Activated B cell treated with CpG ODN at 0.5 μM for 24 hours (primary cell): Measurements from ENCODE around the gene ATOX1. TPM values are rescaled to one million over a fixed set of nuclear protein-coding genes. Genes with fewer than 3 reads are reported as not detected.

Source experiments
- ATAC-seq: fragments of 200-7000 bp; cut with Tn5 transposase; one replicate; pipeline ENCODE4 v1.10.0; 2021; ENCODE audit warnings: low read depth, mild to moderate bottlenecking, moderate library complexity
- CTCF ChIA-PET: fragments of 350-600 bp; sonication (Branson Sonifier 250); formaldehyde crosslinking; loops from one replicate; lab custom pipeline; 2021; ENCODE audit warnings: antibody characterized with exemption; lab: Charles Lee
- POLR2A ChIA-PET: fragments of 350-600 bp; sonication (Branson Sonifier 250); formaldehyde crosslinking; loops from one replicate; lab custom pipeline; 2021; ENCODE audit warnings: antibody characterized with exemption; lab: Charles Lee
- DNase-seq: peaks from one replicate; pipeline ENCODE4 v3.0.0; 2022
- H3K27ac Mint-ChIP-seq: one replicate; pipeline ENCODE4 v1.8.0; 2020; ENCODE audit warnings: mixed read lengths
- H3K27me3 Mint-ChIP-seq: one replicate; pipeline ENCODE4 v1.8.0; 2021; ENCODE audit warnings: mixed read lengths
- H3K36me3 Mint-ChIP-seq: one replicate; pipeline ENCODE4 v1.8.0; 2021; ENCODE audit warnings: low read depth, mixed read lengths
- H3K4me1 Mint-ChIP-seq: one replicate; pipeline ENCODE4 v1.8.0; 2021; ENCODE audit warnings: mixed read lengths
- H3K4me3 Mint-ChIP-seq: one replicate; pipeline ENCODE4 v1.8.0; 2020; ENCODE audit warnings: mild to moderate bottlenecking, mixed read lengths
- H3K9me3 Mint-ChIP-seq: one replicate; pipeline ENCODE4 v1.8.0; 2020; ENCODE audit warnings: mixed read lengths
- intact Hi-C: fragments of 100-400 bp; cut with micrococcal nuclease; formaldehyde crosslinking; loops from one replicate; pipeline ENCODE4 v1.15.1; 2024
- total RNA-seq: library from RNA; stranded (reverse); gene quantifications from 2 replicates; pipeline ENCODE4 v1.2.3, GENCODE V29; 2022
- TF ChIP-seq, protein P1 (sequence below): fragments of 200-600 bp; IDR thresholded peaks from one replicate; pipeline ENCODE4 v1.8.0; 2022; ENCODE audit warnings: antibody characterized with exemption, mild to moderate bottlenecking

Gene ATOX1
- total RNA-seq, 1 donor from 2014 or later = 66.6 TPM

- POLR2A ChIA-PET = no interaction called here
- H3K27ac Mint-ChIP-seq = no peak overlapping the region
- CTCF ChIA-PET = interaction anchor here (0.7 kb wide), 1 partner anchor 47 kb away, joined by 4 read pairs; no protein-coding TSS in a partner anchor
- no peaks in the 10 kb centered on the region for H3K27me3 Mint-ChIP-seq
- H3K36me3 Mint-ChIP-seq = no peaks in the 10 kb centered on the region
- H3K9me3 Mint-ChIP-seq = peaks cover 6% of the 10 kb centered on the region
- intact Hi-C loops = no loop called here
- H3K4me1 Mint-ChIP-seq = peaks cover 16% of the 10 kb centered on the region
- ATAC-seq (no peak), DNase-seq (no peak)
- TF ChIP-seq, protein P1, sequence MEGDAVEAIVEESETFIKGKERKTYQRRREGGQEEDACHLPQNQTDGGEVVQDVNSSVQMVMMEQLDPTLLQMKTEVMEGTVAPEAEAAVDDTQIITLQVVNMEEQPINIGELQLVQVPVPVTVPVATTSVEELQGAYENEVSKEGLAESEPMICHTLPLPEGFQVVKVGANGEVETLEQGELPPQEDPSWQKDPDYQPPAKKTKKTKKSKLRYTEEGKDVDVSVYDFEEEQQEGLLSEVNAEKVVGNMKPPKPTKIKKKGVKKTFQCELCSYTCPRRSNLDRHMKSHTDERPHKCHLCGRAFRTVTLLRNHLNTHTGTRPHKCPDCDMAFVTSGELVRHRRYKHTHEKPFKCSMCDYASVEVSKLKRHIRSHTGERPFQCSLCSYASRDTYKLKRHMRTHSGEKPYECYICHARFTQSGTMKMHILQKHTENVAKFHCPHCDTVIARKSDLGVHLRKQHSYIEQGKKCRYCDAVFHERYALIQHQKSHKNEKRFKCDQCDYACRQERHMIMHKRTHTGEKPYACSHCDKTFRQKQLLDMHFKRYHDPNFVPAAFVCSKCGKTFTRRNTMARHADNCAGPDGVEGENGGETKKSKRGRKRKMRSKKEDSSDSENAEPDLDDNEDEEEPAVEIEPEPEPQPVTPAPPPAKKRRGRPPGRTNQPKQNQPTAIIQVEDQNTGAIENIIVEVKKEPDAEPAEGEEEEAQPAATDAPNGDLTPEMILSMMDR = no peak
- no peak overlapping the region for H3K4me3 Mint-ChIP-seq
These were observed 50.9 kb downstream of the ATOX1 start for GRCh38 chr5:151707567-151707966.

- Mint-ChIP-seq H3K27ac (no peak overlapping the region), H3K27me3 (no peaks in the 10 kb centered on the region), H3K4me3 (no peak overlapping the region), H3K9me3 (peaks cover 6% of the 10 kb centered on the region), H3K36me3 (no peaks in the 10 kb centered on the region), H3K4me1 (peaks cover 16% of the 10 kb centered on the region)
- TF ChIP-seq, protein P1 = no peak
- CTCF ChIA-PET = interaction anchor here (0.7 kb wide), 1 partner anchor 46 kb away, joined by 4 read pairs; no protein-coding TSS in a partner anchor
- POLR2A ChIA-PET = no interaction called here
- ATAC-seq (no peak), DNase-seq (no peak)
- intact Hi-C loops = no loop called here
These were observed 51.5 kb downstream of the ATOX1 start for GRCh38 chr5:151706906-151707305.

DNA sequence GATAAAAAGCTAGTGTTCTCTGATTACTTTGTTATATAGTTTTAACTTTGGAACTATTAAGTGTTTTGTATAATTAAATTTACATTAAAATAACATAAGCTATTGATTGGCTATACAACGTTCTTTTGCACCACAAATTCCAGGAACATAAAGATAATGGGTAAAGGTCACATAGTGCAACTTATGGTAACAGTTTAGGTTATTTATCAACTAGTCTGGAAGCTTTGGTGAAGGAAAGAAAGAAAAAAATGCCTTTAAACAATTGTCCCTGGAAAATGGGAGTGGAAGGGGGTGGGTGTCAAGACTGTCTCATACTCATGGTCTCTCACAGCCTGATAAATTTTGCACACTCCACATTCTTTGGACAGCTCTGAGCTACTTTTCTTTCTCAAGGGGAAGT lies 54.7 kb downstream of the ATOX1 start:
- no peaks in the 10 kb centered on the region for H3K9me3 Mint-ChIP-seq
- H3K36me3 Mint-ChIP-seq = no peaks in the 10 kb centered on the region
- peaks cover 14% of the 10 kb centered on the region for H3K4me1 Mint-ChIP-seq
- ChIA-PET POLR2A (interaction anchor here (0.6 to 1.9 kb wide), 2 partner anchors 18 to 35 kb away, joined by 3 to 6 read pairs; no protein-coding TSS in a partner anchor), CTCF (interaction anchor here (0.9 to 1.0 kb wide), 3 partner anchors 38 to 45 kb away, joined by 3 read pairs; no protein-coding TSS in a partner anchor)
- DNase-seq (no peak), ATAC-seq (no peak)
- no peak overlapping the region for H3K27ac Mint-ChIP-seq
- no peaks in the 10 kb centered on the region for H3K27me3 Mint-ChIP-seq
- H3K4me3 Mint-ChIP-seq = no peak overlapping the region
- intact Hi-C loops = loop anchor here (5.0 kb wide), 1 partner anchor 41 kb away; no protein-coding TSS in a partner anchor
- TF ChIP-seq, protein P1 = no peak

- H3K27me3 Mint-ChIP-seq = no peaks in the 10 kb centered on the region
- no peaks in the 10 kb centered on the region for H3K9me3 Mint-ChIP-seq
- ATAC-seq (peak; percentile 89), DNase-seq (no peak)
- ChIA-PET CTCF (interaction anchor here (0.9 to 1.0 kb wide), 2 partner anchors 38 to 39 kb away, joined by 3 read pairs; no protein-coding TSS in a partner anchor), POLR2A (interaction anchor here (0.6 to 1.9 kb wide), 3 partner anchors 19 to 41 kb away, joined by 3 to 6 read pairs (median 4); no protein-coding TSS in a partner anchor)
- intact Hi-C loops = loop anchor here (5.0 kb wide), 1 partner anchor 41 kb away; no protein-coding TSS in a partner anchor
- H3K36me3 Mint-ChIP-seq = no peaks in the 10 kb centered on the region
- H3K4me1 Mint-ChIP-seq = peaks cover 14% of the 10 kb centered on the region
- H3K4me3 Mint-ChIP-seq = no peak overlapping the region
- TF ChIP-seq, protein P1 = no peak
- H3K27ac Mint-ChIP-seq = no peak overlapping the region
These were observed 55.2 kb downstream of the ATOX1 start for GRCh38 chr5:151703227-151703626.

DNA sequence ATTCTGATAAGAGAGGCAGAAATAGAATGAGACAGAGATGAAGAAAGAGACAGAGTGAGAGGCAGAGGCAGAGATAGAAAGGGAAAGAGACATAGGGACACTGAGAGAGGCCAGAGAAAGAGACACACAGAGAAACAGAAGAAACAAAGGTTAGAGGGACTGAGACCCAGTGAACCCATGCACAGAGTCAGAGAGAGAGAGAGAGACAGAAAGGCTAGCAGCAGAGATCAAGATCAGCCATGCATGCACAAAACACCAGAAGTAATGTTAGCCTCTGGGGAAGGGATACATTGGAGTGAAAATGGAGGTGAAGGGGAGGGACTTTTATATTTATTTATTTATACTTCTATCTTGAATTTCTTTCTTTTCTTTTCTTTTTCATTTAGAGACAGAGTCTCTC lies 57.6 kb downstream of the ATOX1 start:
- TF ChIP-seq, protein P1 = no peak
- POLR2A ChIA-PET = no interaction called here
- H3K27me3 Mint-ChIP-seq = peaks cover 6% of the 10 kb centered on the region

More for the DNA sequence above, 57.6 kb downstream of the ATOX1 start:
- no peak overlapping the region for H3K4me3 Mint-ChIP-seq
- peaks cover 14% of the 10 kb centered on the region for H3K4me1 Mint-ChIP-seq
- H3K27ac Mint-ChIP-seq = peak overlapping the region; percentile 0
- CTCF ChIA-PET = no interaction called here
- DNase-seq (no peak), ATAC-seq (peak; percentile 47)
- intact Hi-C loops = loop anchor here (5.0 kb wide), 1 partner anchor 39 kb away; no protein-coding TSS in a partner anchor
- no peaks in the 10 kb centered on the region for H3K9me3 Mint-ChIP-seq
- no peaks in the 10 kb centered on the region for H3K36me3 Mint-ChIP-seq
